ENCODE results near the gene KRT16.
"Not testable (repeated sequence)": the region's sequence is repeated elsewhere in the genome, so short reads cannot be mapped to it uniquely, and the experiment has no call there.

- not testable (repeated sequence) for TF ChIP-seq POLR2A, POLR2AphosphoS5 (IDR thresholded peaks at IDR 0.05)
Observed at GRCh38 chr17:41610061-41610517, 2.5 kb downstream of the KRT16 start.
